GM19467 (cell line): Measurements from ENCODE around the gene NOXO1.
A peak's percentile ranks its signal among the peaks of the same experiment; 100 is the strongest.

Experiments used
- ATAC-seq: cut with Tn5 transposase; IDR thresholded peaks from one replicate; pipeline ENCODE4 v1.9.1; 2021; ENCODE audit warnings: mild to moderate bottlenecking, moderate library complexity; ENCODE audit not compliant: unreplicated experiment

The NOXO1 gene, protein sequence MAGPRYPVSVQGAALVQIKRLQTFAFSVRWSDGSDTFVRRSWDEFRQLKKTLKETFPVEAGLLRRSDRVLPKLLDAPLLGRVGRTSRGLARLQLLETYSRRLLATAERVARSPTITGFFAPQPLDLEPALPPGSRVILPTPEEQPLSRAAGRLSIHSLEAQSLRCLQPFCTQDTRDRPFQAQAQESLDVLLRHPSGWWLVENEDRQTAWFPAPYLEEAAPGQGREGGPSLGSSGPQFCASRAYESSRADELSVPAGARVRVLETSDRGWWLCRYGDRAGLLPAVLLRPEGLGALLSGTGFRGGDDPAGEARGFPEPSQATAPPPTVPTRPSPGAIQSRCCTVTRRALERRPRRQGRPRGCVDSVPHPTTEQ

DNA sequence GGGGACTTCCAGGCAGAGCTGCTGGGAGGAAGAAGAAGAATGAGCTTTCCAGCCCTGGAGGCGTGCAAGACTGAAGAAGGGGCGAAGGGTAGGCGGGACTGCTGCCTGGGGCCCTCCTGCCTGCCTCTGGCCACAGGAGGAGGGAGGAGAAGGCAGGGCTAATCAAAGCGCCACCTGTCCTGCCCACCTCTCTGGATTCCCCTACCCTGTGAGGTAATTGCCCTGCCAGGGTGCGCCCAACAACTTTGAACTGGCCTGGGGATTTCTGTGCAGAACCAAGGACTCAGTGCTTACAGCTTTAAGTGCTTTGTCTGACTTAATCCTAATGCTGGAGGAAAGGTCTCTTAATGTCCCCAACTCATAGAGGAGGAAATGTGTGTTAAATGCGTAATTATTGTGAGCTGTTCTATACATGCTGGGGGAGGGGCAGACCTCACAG lies at the start of gene NOXO1:
Gene NOXO1, minus strand, starts transcription at position 72 of the 439 bp plus-strand sequence. CDS start 290 bp downstream, outside the sequence.
- ATAC-seq, result no peak

DNA sequence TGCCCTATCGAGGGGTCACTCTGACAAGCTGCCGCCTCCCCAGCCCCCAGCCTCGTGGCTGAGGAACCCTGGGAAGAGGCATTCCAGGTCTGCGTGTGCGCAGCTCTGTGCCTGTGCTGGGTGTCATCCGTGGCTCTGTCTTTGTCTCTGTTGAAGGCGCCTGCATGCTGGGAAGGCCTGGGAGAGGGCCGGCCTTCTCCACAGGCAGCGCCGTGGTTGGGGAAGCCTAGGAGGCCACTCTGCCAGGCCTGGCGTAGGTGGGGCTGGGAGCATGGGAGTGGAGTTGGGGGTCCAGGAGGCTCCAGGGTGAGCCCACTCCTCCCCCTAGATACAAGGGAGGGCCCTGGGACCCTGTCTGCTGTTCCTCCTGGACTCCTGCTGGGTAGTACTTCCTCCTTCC lies 48.8 kb upstream of the NOXO1 start:
- ATAC-seq, result no peak

DNA sequence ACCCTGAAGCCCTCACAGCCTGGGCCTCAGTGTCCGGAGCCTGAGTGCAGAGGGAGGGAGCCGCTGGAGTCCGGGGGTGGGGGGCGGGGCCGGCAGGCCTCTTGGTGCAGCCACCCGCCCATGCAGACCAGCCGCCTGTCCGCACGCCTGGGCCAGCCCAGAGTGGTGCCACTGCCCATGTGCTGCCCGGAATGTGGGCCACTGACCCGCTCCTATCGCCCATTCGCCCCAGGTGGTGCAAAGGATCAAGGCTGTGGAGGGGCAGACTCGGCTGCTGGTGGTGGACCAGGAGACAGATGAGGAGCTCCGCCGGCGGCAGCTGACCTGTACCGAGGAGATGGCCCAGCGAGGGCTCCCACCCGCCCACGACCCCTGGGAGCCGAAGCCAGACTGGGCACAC lies 48.1 kb upstream of the NOXO1 start:
- ATAC-seq, result no peak

DNA sequence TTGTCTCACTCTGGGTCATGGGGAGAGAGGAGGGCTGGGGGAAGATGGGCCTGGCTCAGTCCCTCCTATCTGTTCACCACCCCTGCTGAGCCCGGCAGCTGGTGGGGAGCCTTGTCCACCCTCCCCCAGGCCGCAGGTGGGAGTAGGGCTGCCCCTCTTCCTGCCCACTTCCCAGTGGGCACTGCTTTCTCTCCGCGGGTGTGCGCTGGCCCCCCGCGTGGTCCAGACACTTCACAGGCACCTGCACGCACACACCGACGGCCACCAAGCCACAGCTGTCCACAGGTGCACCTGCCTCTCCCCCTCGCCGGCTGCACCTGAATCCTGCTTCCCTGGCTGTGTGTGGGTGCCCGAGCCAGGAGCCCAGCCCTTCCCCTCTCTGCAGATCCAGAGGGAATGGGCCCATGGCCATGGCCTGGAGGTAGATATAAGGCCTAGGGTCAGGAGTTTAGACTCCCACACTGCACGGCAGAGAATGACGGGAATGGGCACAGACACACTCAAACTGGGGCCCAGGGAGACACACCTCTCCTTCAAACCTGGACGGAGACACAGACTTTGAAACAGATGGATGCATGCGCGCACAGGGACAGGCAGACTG lies 47.5 kb upstream of the NOXO1 start:
- no peak for ATAC-seq

DNA sequence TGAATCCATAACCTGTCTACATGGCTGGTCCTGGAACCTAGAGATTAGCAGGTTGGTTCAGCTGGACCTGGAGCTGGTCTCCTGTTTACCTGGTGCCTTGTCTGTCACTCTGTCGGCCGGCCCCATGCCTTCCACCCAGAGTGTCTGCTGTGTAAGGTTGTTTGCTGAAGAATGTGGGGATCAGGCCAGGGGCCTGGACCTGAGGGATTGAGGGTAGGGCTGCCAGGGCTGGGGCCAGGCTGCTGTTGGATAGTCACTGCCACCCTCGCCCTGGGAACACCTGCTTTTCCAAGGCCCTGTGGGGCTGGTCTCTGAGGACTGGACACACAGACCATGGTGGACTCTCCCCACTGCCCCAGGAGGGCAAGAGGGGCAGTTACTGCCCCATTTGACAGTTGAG lies 46.9 kb upstream of the NOXO1 start:
- no peak for ATAC-seq

DNA sequence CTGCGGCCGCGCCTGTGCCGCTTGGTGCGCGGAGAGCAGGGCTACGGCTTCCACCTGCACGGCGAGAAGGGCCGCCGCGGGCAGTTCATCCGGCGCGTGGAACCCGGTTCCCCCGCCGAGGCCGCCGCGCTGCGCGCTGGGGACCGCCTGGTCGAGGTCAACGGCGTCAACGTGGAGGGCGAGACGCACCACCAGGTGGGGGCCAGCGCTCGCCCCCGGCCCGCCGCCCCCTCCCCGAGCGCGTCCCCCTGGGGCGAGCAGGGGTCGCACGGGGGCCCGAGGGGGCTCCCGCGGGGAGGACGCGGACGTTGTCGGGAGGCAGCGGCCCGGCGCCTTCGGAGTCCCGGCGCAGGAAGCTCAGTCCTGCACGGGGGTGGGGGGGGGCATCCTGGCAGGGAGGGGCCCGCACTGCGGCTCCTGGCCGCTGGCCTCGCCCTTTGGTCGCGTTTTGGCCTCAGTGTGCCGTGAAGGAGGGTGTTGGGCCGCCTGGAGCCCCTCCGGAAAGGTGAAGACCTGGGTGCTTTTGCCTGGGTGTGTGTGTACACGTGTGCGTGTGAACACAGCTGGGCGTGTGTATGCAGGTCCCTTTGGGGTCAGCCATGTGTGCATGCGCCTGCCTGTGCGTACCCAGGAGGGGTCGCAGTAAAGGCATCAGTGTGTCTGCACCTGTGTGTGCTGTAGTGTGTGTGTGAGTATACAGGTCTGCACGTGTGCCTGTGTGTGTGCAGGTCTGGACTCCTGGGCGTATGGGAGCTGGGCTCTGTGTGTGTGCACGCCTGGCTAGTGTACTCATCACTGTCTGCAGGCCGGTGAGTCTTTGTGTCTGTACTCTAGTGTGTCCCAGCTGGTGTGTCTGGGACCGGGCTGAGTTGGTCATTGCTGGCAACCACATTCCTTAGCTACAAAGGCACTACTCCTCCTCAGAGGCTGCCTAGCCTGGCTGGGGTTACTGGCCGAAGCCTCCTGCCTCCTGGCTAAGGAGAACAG lies 46.0 kb upstream of the NOXO1 start:
- ATAC-seq, result no peak

DNA sequence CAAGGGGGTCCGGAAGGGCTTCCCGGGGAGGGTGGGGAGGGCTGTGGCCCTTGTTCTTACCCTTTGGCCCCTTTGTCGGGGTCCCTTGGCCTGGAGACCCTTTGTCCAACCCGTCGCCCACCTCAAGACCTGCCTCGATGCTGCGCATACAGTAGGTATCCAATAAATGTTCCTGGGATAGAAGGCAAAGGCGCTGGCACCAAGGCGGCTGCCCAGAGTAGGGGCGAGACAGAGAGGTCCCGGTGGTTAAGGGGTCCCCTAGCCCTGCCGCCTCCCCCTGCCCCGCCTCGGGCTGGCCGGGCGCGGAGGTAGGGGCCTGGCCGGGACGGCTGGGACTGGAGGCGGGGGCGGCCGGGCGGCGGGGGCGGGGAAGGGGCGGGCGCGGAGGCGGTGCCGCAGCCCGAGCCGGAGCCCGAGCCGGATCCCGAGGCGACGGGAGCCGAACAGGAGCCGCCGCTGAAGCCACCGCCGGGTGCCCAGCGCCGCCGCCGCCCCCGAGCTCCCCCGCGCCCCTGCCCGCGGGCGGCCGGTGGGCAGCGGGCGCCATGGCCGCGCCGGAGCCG lies 45.3 kb upstream of the NOXO1 start, which contains the start of gene NHERF2:
Gene NHERF2, plus strand, starts transcription at position 442 of the 563 bp plus-strand sequence. Its CDS starts 104 bp downstream, at position 546.
- ATAC-seq, result no peak

DNA sequence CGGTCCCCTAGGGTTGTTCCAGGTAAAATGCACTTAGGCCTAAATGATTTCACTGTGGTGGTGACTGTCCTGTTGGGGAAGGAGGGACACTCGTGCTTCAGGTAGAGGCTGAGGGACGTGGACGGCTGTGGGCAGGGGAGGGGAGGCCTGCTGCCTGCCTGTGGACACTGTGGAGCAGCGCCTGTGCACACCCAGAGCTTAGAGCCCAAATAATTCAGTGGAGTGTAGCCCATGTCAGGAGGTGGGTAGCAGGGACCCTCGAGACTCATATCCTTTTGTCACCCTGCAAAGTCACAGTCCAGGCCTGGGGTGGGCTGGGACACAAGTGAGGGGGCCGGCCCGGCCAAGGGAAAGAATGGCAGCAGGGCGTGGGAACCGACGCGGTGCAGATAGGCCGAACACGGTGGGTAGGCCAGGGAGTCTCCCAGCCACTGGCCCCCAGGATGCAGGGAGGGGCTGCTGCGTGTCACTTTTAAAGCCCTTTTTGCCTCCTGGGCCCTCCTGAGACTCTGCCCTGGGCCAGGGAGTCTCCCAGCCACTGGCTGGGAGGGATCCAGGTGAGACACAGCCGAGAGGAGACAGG lies 44.7 kb upstream of the NOXO1 start:
- ATAC-seq, result no peak

DNA sequence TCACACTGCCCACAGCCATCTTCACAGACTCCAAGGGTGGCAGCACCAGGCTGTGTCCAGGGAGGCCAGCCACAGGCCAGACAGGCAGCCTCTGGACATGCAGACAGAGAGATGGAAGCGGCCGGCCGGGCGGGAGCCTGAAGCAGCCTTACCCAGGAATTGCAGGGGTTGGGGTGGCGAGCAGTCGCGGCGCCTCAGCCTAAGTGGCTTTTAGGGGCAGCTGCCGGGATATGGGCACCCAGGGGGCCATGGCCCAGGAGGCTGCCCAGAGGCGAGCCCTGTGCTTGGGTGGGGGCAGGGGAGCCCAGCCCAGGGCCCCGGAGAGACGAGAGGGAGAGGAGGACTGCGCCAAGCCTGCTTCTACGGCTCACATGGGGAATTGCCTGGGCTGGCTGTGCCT lies 44.0 kb upstream of the NOXO1 start:
- ATAC-seq, result no peak

DNA sequence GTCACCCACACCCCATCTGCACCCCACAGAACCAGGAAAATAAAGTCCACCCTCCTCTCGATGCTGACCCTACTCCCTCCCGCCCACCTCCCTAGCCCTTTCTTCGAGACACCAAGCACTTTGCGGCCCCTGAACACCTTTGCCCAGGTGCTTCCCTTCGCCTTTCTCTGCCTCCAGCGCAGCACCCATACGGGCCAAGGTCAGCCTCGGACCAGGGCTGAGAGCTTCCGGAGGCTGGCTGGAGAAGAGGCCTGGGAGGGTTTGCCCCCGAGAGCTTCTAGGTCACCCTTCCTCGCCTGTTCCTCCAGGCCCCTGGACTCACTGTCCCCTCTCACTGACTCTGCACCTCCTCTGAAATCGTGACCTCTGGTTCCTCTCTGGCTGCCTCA lies 42.8 kb upstream of the NOXO1 start:
- no peak for ATAC-seq

DNA sequence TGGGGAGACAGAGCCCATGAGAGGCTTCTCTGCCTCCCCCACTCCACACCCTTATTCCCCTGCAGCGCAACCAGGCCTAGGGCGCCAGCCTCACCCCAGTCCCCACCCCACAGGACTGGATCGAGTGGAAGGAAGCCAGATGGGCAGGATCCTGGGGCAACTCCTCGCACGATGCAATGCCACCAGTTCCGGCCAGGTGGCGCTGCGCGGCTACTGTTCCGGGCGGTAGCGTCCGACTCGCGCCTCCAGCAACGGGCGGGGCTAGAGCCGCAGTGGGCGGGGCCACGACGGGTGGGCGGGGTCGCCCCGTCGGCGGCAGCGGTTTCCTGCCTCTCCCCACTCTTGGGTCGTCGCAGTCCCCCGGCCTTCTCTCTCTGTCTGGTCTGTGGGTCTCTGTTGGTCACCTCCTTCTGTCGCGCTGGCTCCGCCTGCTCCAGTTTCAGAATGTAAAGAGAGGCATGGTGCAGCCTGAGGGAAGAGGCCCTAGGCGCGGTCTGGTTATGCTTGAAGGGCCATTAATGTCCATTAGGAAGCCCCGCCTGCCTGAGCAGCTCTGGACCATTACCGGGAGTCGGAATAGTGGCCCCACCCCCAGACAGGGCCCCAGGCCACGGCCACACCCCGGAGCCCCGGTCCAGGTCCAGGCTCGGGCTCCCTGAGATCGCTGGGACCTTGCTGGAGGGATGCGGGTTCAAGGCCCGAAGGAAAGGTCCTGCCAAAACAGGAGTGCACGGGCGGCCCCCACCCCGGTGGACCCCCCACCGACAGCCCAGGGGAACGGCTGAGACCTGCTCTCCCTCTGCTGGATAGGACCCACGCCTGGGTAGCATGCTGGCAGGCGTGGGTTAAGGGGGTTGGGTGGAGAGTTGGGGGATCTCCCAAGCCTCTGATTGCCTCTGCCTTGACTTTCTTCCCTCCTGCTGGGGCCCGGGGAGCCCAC lies 42.1 kb upstream of the NOXO1 start:
- peak; percentile 72 for ATAC-seq

DNA sequence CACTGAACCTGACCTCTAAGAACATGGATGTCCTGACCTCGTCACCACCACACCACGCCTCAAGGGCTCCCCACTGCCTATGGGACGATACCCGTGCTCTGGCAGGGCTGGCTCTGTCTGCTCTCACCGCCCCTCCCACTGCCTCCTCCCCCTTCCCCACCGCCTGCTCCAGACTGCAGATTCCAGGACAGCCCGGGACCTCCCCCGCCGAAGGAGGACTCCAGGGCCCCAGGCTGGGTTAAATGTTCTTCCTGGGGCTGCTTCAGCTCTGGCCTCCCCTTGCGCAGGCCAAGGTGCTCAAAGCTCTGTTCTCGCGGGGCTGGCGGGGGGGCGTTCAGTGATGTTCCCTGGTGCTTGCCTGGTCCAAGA lies 41.4 kb upstream of the NOXO1 start:
- ATAC-seq, result no peak

DNA sequence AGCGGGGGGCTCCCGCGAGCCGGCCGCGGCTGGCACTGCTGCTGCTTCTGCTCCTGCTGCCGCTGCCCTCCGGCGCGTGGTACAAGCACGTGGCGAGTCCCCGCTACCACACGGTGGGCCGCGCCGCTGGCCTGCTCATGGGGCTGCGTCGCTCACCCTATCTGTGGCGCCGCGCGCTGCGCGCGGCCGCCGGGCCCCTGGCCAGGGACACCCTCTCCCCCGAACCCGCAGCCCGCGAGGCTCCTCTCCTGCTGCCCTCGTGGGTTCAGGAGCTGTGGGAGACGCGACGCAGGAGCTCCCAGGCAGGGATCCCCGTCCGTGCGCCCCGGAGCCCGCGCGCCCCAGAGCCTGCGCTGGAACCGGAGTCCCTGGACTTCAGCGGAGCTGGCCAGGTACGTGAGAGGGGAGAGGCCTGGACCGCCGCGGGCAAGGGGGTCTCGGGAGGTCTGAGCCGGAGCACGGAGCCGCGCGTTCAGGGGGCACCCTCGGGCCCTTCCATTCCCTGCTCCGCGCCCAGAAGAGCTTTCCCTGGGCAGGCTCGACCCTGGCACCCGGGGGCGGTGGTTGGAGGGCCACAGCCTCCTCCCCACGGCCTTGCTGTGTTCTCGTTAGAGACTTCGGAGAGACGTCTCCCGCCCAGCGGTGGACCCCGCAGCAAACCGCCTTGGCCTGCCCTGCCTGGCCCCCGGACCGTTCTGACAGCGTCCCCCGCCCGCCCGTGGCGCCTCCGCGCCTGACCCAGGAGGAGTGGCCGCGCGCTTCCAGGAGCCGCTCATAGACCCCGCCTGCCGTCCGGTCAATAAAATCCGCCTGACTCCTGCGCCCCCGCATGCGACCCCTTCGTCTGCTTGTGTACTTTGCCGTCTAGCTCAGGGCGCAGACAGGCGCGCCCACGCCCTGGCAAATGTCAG lies 38.9 kb upstream of the NOXO1 start:
- ATAC-seq, result no peak

DNA sequence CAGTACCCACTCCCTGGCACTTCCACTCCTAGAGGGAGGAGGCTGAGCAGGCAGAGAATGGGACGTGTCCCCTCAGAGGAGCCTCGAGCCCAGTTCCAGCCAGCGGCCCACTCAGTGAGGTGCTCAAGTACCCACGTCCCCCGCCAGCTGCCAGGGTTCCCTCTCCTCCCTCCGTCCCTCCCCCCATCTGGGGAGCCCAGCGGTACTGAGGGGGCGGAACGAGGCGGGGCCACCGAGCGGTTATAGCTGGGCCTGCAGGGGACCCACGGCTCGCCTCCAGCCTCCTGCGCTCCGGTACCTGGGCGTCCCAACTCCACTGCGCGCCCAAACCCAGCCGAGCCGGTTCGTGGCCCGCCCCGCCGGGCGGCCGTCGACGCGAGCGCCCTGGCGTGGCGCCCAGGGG lies 38.2 kb upstream of the NOXO1 start, which contains the start of gene NPW:
Gene NPW, plus strand, starts transcription at position 268 of the 403 bp plus-strand sequence.
- no peak for ATAC-seq

DNA sequence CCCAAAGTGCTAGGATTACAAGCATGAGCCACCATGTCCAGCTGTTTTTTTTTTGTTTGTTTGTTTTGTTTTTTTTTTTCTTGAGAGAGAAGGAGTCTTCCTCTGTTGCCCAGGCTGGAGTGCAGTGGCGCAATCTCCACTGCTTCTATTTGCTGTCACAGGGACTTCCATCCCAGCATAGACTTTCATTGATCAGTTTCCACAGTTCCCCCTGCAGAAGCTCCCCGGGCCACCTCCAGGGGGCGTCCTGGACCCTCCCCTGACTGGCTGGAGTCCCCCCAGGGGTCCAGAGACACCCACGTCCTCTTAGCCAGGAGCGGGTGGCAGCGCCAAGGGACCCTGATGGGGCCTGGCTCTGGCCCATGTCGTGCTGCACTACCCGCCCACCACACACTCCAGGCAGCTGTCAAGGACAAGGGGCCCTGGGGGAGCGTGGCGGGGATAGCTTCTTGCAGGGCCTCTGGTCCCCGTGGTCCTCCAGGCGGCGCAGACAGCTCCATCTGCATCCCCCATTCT lies 35.2 kb upstream of the NOXO1 start:
- ATAC-seq, result no peak

DNA sequence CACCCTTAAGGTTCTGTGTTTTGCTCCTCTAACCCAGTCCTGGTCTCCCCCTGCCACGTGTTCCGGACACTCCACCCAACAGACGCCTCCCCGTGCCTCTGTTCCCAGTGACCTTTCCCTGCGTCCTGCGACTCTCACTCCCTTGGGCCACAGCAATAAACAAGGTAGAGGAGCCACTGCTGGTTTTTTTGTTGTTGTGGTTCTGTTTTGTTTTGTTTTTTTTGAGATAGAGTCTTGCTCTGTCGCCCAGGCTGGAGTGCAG lies 34.6 kb upstream of the NOXO1 start:
- no peak for ATAC-seq

DNA sequence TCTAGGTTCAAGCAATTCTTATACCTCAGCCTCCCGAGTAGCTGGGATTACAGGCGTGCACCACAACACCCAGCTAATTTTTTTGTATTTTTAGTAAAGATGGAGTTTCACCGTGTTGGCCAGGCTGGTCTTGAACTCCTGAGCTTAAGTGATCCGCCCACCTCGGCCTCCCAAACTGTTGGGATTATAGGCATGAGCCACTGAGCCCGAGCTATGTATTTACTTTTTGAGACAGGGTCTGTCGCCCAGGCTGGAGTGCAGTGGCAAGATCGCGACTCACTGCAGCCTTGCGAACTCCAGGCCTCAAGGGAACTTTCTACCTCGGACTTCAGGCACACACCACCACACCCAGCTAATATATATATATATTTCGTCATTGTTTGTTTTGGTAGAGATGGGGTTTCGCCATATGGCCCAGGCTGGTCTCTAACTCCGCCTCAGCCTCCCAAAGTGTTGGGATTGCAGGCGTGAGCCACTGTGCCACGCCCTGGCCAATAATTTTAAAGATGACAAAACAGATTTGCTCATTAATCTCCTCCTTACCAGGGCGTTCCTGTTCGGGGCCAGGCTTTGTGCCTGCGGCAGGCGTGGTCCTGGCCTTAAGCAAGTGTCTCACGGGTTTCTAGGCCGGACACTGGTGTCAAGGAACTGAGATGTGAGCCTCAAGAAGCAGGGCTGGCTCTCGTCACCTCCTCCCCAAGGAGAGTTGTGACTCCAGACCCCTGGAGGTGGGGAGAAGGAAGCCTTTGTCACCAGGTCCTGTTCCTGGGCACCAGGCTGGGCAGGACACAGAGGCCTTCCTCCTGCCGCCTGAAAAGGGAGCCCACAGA lies 34.1 kb upstream of the NOXO1 start:
- no peak for ATAC-seq

DNA sequence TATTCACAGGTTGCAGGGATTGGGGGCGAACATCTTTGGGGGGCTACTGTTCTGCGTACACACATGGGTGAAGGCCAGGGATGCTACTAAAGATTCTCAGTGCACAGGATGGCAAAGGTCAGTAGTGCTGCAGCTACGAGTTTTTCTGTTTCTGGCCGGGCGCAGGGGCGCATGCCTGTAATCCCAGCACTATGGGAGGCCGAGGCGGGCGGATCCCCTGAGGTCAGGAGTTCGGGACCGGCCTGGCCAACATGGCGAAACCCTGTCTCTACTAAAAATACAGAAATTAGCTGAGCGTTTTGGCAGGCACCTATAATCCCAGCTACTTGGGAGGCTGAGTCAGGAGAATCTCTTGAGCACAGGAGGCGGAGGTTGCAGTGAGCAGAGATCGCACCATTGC lies 32.3 kb upstream of the NOXO1 start:
- no peak for ATAC-seq
